Measurements from ENCODE around the gene MCCC2. TPM values are rescaled to one million over a fixed set of nuclear protein-coding genes. Genes with fewer than 3 reads are reported as not detected.
"Not testable (repeated sequence)": the region's sequence is repeated elsewhere in the genome, so short reads cannot be mapped to it uniquely, and the experiment has no call there.

Gene MCCC2
- polyA plus RNA-seq (ENCODE audit: insufficient read length in 4 of 4): 10 to 100 TPM; 58.5 to 77.8 (median 72.8) TPM

GRCh38 chr5:71586941-71587765 is at the start of gene MCCC2:
TSS of gene MCCC2 (plus strand) at chr5:71587340. CDS start at chr5:71587426, 86 bp downstream.
- DNase-seq (ENCODE audit: low read depth in 4 of 4, low spot score in 3 of 4): peak; percentile 74 to 88 (median 86)

DNA sequence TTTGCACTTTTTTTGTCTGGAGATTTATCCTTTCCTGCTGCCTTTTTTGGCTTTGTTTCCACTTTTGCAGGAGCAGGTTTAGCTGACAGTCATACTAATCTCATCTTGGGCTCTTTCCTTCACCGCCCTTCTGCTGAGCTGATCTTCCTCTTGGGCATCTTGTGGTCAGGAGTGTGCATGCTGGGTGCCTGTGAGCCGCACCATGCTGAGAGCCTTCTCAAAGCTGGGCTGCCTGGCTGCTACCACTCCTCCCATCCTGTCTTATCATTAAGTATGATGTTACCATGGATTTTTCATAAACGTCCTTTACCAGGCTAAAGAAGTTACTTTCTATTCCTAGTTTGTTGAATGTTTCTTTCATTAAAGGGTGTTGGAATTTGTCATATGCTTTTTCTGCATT is 49.5 kb upstream of the MCCC2 start:
- DNase-seq (ENCODE audit: low read depth in 4 of 4, low spot score in 3 of 4): no peak

DNA sequence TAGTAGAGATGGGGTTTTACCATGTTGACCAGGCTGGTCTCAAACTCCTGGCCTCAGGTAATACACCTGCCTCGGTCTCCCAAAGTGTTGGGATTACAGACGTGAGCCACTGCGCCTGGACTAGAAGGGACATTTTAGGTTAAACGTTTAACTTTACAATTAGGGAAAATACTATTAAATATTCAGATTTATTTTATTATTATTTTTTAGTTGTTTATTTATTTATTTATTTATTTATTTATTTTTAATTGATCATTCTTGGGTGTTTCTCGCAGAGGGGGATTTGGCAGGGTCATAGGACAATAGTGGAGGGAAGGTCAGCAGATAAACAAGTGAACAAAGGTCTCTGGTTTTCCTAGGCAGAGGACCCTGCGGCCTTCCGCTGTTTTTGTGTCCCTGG is 36.3 kb upstream of the MCCC2 start:
- not testable (repeated sequence) for DNase-seq (ENCODE audit: low read depth in 4 of 4, low spot score in 3 of 4)

GRCh38 chr5:71551582-71551981 is 35.6 kb upstream of the MCCC2 start:
- not testable (repeated sequence) for DNase-seq (ENCODE audit: low read depth in 4 of 4, low spot score in 3 of 4)

- DNase-seq (ENCODE audit: low read depth in 4 of 4, low spot score in 3 of 4): not testable (repeated sequence)
Observed at GRCh38 chr5:71552026-71552749, 35.0 kb upstream of the MCCC2 start.

DNA sequence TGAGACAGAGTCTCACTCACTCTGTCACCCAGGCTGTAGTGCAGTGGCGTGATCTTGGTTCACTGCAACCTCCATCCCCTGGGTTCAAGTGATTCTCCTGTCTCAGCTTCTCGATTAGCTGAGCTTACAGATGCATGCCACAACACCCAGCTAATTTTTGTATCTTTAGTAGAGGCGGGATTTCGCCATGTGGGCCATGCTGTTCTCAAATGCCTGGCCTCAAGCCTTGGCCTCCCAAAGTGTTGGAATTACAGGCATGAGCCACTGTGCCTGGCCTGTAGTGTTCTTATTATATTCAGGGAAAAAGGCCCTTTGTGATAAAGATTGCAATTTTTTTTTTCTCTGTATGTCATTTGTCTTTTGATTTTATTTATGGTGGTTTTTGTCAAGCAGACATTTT is 24.0 kb upstream of the MCCC2 start:
- no peak for DNase-seq (ENCODE audit: low read depth in 4 of 4, low spot score in 3 of 4)

DNA sequence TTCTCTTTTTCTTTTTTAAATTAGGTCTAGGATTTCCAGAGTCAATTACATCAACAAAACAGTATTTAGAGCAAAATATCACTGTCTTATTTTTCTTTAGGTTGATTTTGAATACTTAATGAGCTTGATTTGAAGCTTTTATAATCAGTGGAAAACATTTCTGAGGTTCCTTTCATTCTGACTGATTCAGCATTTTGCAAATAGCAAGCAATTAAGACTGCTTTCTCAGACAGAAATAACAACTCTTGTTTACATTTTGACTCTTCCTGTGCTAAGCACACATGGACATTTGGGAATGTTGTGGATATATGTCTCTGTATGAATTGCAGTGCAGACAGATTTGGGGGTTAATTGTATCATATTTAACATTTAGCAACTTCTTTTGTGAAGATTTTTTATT is 22.2 kb upstream of the MCCC2 start:
- no peak for DNase-seq (ENCODE audit: low read depth in 4 of 4, low spot score in 3 of 4)

- no peak for DNase-seq (ENCODE audit: low read depth in 4 of 4, low spot score in 3 of 4)
Observed at GRCh38 chr5:71569748-71570509, 17.2 kb upstream of the MCCC2 start.

DNA sequence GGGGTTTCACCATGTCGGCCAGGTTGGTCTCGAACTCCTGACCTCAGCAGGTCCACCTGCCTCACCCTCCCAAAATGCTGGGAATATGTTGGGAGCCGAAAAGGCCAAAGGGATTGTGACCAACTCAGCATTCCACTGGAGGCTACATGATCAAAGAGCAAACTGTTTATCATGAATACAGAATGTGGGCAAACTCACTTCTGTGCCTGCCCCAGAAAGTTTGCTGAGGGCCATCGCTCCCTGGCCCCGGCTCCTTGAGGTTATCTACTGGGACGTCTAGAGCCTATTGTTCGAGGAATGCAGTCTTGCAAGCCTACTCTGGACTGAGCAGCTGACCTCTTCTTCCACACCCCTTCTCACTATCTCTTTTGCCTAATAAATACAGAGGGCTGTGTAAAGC is 15.3 kb upstream of the MCCC2 start:
- not testable (repeated sequence) for DNase-seq (ENCODE audit: low read depth in 4 of 4, low spot score in 3 of 4)

- DNase-seq (ENCODE audit: low read depth in 4 of 4, low spot score in 3 of 4): peak in 2 of 4 donors; percentile 3 to 6
Observed at GRCh38 chr5:71573591-71573990, 13.5 kb upstream of the MCCC2 start.

- not testable (repeated sequence) for DNase-seq (ENCODE audit: low read depth in 4 of 4, low spot score in 3 of 4)
Observed at GRCh38 chr5:71575588-71575987, 11.6 kb upstream of the MCCC2 start.

DNA sequence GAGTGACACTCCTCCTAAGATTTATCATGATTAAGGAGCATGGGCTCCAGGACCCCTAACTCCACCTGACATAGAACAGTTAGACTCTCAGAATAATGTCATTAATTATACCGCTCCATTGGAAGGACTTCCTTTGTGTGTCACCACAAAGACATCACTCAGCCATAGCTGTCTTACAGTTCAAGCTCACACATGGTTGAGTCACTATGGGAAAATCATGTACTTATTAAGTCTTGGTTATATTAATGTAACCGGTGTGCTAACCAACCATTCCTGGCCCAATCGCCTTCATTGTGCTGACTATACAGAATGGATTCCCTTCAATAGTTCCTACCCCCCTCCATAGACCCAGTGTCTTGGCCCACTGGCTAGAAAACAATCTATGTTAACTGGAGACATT is 10.9 kb upstream of the MCCC2 start:
- DNase-seq (ENCODE audit: low read depth in 4 of 4, low spot score in 3 of 4): no peak

- not testable (repeated sequence) for DNase-seq (ENCODE audit: low read depth in 4 of 4, low spot score in 3 of 4)
Observed at GRCh38 chr5:71577839-71578238, 9.3 kb upstream of the MCCC2 start.

DNA sequence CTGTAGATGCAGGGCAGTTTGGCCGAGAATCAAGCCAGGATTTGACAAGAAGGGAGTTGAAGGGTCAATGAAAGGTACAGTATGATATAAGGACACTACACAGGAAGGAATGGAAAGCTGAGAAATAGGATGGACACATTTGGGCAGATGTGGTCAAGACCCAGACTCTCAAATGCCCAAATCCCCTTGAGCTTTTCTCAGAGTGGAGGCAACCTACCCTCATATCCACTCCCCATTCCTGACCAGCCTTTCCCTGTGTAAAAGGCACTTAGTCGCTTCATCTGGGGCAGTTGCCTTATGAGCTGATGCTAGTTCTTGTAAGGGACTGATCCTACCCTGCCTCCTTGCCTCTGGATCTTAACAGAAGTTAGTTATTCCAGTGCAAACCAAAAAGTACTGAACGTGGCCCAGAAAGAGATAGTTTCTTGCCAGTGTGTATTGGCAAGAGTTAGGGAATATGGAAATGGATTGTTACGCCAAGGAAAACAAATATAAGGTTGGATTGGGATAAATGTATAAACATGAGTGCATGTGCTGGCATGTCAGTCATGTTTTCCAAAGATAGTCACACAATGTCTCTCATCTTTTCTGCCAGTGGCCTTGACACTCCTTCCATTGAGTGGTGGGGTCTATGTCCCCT is 4.1 kb upstream of the MCCC2 start:
- DNase-seq (ENCODE audit: low read depth in 4 of 4, low spot score in 3 of 4): no peak

DNA sequence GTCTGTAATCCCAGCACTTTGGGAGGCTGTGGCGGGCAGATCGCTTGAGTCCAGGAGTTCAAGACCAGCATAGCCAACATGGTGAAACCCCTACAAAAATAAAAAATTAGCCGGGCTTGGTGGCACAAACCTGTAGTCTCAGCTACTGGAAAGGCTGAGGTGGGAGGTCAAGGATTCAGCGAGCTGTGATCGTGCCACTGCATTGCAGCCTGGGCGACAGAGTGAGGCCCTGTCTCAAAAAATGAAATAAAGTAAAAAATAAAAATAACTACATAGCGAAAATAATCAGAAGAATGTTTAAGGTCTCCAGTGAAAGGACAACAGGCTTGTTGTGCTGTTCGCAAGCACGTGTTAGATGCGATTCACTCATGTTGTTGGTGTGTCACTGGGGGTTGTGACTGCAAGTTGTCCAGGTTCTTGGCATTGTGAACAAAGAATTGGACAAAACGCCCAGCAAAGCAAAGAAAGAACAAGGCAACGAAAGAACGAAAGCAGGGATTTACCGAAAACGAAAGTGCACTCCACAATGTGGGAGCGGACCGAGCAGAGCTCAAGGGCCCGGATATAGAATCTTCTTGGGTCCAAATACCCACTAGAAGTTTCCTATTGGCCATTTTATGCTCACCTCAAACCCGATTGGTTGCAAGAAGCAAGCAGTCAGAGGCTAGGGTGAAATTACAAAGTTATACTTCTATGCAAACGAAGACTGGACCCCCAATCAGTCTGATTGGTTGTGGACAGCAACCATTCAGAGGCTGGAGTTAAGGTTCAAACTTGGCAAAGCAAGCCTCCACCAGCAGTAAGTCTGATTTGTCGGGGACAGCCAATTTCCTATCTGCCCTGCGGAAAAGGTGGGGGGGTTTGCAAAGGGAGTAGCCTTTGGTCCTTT is 844 bp upstream of the MCCC2 start:
- peak in 1 of 4 donors; percentile 1 for DNase-seq (ENCODE audit: low read depth in 4 of 4, low spot score in 3 of 4)

- peak in 1 of 4 donors; percentile 0 for DNase-seq (ENCODE audit: low read depth in 4 of 4, low spot score in 3 of 4)
Observed at GRCh38 chr5:71587766-71588532, 809 bp downstream of the MCCC2 start.

- no peak for DNase-seq (ENCODE audit: low read depth in 4 of 4, low spot score in 3 of 4)
Observed at GRCh38 chr5:71588533-71588885, 1.4 kb downstream of the MCCC2 start.

GRCh38 chr5:71589903-71590302 is 2.8 kb downstream of the MCCC2 start:
- no peak for DNase-seq (ENCODE audit: low read depth in 4 of 4, low spot score in 3 of 4)

DNA sequence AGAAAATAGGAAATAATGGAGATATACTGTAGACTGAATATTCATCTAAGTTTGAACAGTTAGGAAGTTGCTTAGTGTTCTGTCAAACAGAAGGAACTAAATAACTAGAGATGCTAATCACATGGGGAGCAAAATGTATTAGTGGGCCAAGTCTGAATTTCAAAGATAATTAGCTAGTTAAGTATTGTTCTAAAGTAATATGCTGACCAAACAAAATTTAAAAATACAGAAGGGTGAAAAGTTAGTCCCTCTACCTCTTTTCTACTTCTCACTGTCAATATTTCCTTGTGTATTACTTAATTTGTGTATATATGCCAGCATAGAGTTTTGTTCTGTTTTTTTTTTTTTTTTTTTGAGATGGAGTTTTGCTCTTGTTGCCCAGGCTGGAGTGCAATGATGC is 4.0 kb downstream of the MCCC2 start:
- no peak for DNase-seq (ENCODE audit: low read depth in 4 of 4, low spot score in 3 of 4)
